Dedifferentiated amniotic fluid mesenchymal stem cell (primary cell): ENCODE data around the gene ENTPD3.

Experiments
- DNase-seq: peaks from one replicate; pipeline ENCODE4 v3.0.0-alpha.2; 2016; ENCODE audit errors: extremely low spot score

Gene ENTPD3, protein sequence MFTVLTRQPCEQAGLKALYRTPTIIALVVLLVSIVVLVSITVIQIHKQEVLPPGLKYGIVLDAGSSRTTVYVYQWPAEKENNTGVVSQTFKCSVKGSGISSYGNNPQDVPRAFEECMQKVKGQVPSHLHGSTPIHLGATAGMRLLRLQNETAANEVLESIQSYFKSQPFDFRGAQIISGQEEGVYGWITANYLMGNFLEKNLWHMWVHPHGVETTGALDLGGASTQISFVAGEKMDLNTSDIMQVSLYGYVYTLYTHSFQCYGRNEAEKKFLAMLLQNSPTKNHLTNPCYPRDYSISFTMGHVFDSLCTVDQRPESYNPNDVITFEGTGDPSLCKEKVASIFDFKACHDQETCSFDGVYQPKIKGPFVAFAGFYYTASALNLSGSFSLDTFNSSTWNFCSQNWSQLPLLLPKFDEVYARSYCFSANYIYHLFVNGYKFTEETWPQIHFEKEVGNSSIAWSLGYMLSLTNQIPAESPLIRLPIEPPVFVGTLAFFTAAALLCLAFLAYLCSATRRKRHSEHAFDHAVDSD

DNA sequence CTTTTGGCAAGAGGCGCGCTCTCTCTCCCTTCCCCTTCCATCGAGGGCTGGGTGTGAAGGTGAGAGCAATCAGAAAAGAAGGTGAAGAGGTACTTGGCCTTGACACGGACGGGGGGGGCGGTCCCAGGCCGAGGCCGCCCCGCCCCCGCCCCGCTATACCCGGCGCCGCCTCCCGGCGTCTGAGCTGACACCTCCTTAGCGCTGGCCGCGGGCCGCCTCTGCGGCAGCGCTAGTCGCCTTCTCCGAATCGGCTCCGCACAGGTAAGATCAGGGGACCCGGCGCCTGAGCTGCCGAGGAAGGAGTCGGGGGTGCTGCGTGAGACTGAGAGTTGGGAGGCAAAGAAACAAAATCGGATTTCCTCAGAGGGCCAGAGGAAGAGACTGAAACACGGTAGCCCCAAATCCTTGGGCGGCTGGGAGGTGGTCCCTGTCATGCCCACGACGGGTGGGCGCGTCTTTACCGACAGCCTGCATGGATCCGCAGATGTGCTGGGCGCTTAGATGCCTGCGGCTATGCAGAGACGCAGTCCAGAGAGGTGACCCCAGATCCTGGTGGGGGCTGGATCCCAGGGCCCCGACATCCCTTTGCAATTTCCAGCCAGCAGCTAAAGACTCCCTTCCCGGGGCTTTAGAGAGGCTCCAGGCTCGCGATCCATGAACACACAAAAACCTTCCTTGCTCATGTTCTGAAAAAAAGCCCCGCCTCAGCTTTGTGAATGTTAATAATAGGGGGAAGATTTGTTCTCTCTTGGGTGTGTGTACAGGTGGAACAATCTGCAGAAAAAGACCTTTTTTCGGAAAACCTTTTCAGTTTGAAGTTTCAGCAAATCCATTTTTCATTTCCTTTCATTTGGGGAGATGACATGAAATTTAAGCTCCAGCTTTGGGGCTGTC is at the start of gene ENTPD3:
Gene ENTPD3, plus strand, starts transcription at position 184 of the 894 bp plus-strand sequence. CDS start 874 bp downstream, outside the sequence.
- no peak for DNase-seq

DNA sequence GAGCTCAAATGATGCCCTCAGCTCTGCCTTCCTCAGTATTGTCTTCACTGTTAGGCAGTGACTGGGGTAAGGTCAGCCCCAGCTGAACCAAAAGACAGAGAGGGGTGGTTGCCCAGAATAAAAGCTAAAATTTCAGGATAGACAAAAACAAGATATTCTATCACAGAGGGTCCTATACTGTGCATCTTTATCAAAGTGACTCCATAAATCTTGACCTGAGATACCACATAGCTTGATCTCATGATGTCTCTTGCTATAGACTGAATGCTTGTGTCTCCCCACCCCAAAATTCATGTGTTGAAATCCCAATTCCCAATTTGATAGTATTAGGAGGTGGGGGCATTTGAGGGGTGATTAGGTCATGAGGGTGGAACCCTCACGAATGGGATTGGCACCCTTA is 47.1 kb upstream of the ENTPD3 start:
- DNase-seq: no peak

DNA sequence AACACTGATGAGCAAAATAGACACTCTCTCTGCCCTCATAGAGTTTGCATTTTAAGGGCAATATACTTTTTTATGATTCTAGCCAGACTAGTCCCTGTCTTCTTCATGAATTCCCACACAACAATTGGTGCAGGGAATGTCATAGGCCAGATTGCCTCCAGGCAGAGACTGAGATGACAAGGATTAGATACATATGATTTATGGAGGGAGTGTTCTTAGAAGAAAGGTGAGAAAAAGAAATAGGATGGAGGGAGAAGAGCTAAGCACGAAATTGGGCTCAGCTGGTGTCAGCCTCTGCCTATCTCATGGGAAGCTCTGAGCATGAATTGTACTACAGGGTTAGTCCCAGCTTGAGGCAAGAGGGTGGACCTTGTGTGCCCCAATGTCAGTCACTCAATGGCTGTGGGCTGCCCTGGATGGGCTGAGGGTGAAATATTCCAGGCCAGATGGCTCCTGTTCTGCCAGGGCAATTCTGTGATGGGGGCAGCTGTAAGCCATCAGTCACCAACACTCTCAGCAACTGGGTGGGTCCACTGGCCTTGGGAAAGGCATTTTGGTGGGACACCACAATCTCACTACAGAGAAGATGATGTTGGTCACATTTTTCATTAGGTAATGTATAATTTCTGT is 46.3 kb upstream of the ENTPD3 start:
- DNase-seq: no peak

DNA sequence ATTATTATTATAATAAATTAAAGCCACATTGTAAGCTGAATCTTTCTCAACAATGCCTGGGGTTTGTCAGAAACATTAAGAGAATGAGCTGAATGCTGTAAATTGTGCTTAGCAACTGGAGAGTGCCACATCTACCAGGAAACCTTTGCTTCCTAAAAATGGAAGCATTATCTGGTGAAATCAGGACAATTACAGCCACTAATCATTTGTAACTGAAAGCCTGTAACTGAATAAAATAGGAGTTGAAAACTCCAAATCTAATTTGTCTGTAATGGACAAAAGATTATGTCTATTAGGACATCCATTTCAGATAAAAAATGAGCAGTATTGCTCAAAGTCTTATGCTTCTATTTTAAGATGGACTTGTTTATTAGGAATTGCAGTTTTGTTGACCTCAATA is 45.3 kb upstream of the ENTPD3 start:
- DNase-seq: no peak

DNA sequence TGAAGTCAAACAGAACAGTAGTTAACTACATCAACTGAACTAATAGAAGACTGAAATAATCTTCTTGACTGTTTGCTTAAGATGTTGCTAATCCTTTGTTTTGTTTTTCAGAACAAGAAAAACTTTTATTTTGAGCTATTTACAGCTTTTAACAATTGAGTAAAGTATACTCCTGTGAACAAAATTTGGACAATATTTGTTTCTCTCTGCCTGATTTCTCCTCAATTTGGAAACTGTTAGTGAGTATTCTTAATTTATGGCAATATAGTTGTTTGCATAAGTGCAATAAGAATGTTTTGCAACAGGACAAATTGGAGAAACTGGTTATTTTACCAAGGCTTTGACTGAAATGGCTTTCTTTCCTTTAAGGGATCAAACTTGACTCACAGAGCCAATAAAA is 36.5 kb upstream of the ENTPD3 start:
- no peak for DNase-seq

DNA sequence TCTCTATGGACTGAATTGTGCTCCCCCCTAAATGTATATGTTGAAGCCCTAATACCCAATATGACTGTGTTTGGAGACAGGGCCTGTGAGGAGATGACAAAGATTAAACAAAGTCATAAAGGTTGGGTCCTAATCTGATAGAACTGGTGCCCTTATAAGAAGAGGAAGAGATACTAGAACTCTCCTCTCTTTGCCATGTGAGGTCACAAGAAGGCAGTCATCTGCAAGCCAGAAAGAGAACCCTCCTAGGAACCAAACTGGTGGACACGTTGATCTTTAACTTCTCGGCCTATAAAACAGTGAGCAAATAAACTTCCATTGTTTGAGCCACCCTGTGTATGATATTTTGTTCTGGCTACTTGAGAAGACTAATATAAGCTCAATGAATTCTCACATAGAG is 31.6 kb upstream of the ENTPD3 start:
- DNase-seq: no peak

DNA sequence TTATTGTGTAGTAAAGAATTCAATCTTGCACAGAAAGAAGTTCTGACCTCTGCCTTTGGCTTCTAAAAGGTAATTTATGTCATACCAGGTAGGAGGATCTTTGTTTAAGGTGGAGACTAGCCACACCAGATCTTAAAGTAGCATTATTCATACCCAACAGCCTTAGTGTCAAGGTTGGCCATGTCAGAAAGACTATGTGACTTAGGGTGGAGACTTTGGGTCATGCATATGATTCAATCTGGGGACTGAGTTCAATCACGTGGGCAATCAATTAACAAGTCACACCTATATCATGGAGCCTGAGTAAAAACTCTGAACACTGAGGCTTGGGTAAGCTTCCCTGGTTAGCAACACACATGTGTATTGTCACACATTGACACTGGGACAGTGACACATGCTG is 28.5 kb upstream of the ENTPD3 start:
- no peak for DNase-seq

DNA sequence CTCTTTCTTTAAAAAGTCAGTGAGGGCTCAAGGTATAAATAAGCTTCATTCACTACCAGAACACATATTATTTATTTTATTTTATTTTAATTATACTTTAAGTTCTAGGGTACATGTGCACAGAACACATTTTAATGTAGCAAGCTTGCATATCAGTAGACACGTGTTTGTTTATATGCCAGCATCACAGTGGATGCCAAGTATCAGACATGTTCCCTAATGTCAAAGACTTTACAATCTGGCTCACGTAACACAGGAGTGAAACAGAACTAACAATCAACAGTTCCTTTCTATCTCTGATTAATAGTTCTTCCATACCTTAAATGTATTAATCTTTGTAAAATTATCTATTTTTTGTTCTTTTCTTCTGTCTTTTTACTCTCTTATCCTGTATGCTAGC is 23.3 kb upstream of the ENTPD3 start:
- no peak for DNase-seq

DNA sequence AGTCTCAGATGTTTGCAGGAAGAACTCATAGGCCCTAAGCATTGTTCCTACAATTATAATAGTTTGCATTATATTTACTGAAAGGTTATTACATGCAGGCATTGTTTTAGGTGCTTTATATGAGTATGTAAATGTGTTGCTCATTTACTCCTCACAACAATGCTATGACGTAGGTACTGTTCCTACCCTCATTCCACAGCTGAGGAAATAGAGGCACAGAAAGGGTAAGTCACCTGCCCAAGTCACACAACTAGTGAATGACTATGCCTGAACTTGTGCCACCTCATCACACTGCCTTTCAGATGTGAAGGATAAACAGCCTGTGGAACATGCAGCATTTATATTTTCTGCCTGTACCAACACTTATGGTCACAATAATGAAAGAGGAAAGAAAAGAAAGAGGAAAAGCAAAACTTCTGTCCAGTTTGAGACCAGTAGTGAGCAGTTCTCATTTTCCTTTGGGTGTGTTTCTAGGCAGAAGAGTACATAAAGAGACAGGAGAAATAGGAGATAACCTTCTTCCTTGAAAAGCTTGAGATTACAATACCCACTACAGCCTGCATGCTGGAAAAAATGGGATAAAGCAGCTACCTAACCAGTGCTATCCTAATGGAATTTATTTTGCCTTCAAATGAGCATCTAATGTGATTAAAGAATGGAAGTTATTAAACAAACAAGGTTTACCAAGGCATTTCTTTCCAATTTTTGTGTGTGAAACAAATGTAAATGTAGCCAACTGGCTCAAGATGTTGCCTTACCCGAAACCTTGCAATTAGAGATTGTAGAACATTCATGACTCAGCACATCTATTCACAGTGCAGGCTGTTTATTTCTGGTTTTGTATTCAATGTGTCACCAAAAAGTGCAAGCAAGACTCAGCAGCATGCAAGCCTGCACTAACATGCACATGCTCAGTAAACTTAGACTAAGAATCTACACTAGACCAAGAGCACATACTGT is 20.5 kb upstream of the ENTPD3 start:
- DNase-seq: no peak

DNA sequence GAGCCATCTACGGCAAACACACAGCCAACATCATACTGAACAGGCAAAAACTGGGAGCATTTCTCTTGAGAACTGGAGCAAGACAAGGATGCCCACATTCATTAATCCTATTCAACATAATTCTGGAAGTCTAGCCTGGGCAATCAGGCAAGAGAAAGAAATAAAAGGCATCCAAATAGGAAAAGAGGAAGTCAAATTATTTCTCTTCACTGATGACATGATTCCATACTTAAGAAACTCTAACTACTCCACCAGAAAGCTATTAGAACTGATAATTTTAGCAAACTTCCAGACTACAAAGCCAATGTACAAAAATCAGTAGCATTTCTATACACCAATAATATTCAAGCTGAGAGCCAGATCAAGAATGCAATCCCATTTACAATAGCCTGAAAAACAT is 17.3 kb upstream of the ENTPD3 start:
- DNase-seq: no peak

DNA sequence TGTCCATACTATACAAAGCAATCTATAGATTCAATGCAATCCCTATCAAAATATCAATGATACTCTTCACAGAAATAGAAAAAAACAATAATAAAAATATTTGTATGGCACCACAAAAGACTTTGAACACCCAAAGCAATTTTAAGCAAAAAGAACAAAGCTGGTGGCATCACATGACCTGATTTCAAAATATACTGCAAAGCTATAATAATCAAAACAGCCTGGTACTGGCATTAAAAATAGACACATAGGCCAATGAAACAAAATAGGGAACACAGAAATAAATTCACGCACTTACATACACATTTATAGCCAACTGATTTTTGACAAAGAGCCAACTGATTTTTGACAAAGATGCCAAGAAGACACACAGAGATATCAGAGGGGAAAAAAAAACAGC is 9.2 kb upstream of the ENTPD3 start:
- DNase-seq: no peak

DNA sequence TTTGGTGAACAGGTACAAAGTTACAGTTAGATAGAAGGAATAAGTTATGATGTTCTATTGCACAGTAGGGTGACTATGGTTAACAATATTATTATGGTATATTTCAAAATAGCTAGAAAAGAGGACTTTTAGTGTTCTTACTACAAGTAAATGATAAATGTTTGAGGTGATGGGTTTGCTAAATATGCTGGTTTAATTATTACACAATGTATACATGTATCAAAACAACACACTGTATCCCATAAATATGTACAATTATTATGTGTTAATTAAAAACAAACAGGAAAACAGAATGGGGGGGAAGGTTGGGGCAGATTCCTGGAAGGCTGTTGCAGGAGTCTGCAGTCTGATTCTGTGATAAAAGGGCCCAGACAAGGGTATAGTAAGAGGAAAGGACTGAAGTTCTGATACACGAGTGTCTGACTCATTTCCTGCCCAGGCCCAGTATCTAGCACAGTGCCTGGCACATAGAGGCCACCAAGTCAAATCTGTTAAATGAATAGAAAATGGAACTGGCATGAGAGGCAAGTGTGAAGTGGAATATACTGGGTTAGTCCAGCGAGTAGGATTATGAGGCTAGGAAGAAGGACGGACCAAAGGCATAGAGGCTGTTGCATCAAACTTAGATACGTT is 7.2 kb upstream of the ENTPD3 start:
- no peak for DNase-seq

DNA sequence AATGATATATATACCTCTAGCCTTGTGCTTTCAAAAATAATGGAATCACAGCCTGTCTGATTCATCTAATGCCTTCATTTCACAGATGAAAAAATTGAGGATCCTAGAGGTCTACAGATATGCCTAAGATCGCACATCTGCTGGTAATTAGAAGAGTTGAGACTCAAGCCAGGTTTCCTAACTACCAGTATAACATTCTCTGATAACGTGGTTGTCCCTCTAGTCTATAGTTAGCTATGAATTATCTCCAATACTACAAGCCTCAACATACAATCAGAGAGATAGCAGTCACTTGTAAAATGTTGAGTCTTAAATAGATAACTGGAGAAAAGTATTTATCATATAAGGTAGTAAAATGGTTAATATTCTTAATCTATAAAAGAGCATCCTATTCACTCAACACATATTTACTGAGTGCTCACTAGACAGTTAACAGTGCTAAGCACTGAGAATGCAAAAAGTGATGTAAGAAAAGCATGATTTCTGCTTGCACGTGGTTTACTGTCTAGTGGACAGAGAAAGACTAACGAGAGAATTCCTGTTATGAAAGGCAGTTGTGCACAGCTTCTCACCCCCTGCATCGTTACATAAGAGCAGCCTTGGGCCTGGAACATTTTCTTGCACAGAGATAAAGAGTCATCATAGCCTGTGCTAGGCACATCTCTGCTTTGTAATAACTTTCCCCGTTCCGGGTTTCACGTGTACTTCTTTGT is 4.9 kb upstream of the ENTPD3 start:
- DNase-seq: no peak

DNA sequence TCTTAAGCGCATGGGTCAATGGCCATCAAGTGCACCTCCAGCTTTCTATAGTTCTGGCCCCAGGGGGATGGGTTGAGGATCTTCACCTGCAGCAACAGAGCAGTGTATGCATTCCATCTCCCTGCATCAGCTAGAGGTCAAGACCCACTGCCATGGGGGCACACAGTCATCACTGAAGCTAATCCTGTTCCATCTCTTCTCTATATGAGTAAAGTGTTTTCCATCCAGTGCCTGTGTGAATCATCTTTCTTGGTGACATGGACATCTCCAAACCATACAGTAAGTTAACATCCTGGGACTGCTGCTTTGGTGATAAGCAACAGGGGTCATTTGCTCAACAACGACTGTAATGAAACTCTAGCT is 4.4 kb upstream of the ENTPD3 start:
- DNase-seq: no peak

DNA sequence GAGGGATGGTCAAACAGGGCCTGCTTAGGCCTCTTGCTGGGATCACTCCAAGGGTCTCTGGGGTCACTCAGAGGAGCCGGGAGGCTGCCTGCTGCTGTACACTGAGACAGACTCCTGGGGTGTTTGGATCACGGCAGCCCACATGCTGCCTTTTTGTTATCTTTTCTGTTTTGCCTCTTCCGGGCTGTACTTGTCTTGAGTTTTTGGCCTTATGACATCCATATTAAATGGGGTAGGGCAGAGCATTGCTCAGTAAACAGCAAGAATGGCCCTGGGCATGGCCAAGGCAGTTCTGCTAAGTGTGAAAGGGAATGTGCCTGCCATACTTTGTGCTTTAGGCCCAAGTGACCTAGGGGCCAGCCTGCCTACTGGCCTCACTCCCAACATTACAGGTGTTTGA is 771 bp upstream of the ENTPD3 start:
- DNase-seq: no peak

DNA sequence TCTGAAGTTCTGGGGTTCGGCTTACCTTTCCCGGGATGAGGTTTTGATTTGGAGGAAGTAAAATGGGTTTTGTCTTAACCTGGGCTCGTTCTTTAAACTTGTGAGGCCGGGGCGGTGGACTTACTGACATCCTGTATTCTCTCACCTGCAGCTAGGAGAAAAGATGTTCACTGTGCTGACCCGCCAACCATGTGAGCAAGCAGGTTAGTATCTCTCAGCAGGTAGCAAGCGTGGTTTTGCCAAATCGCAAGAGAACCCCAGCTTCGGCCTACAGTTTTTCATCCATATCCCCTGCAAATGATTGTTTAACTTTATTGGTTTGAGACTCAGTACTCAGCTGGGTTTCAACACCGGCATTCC is 891 bp downstream of the ENTPD3 start:
- DNase-seq: no peak

DNA sequence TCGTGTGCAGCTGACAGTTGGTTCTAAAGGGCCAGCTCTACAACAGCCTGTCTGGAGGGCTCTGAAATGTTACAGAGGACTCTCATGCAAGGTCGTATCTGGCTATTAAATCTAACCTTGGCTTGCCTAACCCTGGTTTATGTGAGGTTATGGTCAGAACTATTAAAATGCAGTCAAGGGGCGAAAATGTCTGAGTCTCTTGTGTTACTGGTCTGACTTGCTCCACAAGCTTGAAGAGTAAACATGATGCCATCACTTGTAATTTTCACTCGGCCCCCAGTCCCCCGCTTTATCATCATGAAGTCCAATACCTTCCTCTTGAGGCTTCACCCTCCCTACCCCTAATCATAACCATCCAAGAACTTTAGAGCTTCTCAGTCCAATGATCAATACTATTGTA is 9.4 kb downstream of the ENTPD3 start:
- no peak for DNase-seq

DNA sequence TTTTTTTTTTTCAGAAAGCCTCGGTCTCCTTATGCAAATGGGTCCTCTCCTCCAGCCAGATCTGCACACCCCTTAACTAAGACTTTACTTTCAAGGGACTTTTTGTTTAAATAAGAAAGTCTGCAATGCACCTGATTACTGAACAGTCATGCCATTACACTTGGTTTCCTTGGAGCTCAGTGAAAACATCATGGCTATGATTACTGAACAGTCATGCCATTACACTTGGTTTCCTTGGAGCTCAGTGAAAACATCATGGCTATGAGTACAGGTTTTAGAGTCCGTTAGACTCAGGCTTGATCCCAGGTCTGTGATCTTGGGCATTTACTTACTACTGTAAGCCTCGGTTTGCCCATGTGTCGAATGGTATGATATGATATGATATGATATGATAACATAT is 10.1 kb downstream of the ENTPD3 start:
- DNase-seq: no peak

DNA sequence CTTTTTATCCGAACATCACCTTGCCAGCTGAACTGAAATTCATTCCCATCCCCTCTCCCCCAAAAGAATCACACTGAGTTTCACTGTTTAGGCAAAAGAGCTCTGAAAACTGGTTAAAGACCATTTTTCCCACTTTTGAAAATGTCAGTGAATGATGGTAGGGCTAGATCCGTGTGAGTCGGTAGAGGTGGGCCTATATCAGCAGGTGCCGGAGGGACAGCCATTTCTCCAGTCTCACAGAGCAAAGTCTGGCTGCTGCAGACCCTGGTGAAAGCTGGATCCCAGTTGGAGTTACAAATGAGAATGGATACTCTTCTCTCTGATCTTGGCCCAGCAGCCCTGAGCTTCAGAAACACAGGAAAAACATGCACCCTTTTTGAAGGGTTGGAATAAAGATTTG is 10.9 kb downstream of the ENTPD3 start:
- DNase-seq: no peak

DNA sequence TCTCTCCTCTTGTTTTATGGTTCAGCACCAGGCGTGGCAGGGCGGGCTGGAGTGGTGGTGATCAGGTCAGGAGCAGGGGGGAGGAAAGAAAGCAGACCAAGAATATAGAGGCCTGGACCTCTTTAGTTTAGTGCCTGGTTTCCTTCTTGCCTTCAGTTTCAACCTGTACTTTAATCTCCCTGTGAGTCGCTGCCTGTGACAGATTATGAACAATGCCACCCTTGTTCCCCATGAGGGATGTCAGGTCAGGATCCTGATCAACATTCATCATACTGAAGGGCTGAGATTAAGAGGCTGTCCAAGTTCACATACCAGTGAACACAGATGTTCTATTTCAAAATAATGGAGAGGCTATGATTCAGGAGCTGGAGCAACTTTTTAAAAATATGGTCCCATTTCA is 11.4 kb downstream of the ENTPD3 start:
- no peak for DNase-seq
